ENCODE data around the gene PNKD.

PNKD gene

DNA sequence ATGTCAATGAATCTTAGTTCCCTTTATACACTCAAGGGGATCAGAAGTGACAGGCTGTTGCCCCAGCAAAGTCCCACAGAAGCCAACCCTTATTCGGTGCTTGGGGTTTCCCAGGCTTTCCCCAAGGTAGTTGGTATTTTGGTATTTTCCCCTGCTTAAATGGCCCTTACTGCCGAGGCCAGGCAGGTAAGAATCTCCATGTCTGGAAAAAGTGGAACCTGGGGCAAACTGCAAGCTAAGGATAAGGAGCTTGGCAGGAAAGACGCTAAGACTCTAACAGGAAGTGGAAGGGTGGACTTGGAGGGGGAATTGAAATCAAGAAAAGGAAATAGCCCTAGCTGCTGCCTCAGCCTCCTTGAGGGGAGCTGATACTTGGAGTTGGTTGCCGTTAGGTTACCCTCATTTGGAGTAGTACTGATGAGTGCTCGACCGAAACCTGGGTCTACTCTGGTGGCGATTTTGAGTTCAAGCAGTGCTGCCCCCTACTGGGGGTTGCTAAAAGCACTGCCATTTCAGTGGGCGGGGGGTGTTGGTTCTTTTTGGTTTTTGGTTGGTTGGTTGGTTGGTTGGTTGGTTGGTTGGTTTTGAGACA is 12.8 kb upstream of the PNKD start:
- no peak for DNase-seq (ENCODE audit: low spot score)

DNA sequence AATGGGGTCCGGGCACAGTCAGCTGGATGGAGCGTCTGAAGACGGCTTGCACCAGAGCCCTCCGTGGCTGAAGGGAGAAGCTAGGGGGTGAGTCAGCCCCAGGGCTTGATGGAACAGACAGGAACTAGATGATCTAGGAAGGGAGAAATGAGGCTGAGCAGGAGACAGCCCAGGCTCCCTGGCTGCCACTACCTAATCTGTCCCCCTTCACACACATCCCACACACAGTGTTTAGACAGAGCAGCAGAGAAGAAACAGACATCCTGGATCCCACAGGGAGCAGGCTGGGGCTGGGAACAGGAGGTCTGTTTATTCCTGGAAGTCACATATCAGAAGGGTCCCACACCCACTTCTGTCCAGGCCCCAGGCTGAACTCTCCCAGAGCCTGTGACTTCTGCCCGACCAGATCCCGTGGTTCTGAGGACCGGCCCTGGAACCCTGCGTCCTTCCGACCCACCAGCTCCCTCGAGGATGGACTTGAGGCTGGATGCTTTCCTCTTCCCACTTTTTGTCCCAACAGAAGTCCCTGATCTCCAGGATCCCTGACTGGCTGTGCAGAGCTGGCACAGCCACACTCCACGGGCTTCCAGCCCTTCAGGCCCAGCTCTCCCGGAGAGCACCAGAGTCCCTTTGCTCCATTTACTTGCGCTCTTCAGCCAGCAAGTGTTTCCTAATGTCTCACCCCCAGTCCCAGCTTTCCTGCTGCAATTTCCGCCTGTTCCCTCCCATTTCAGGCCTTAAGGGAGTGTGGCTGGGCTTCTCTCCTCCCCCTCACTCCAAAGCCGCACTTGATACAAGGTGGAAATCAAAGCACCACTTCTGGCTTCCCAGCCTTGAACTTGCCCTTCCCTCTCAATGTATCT is 11.0 kb upstream of the PNKD start:
- no peak for DNase-seq (ENCODE audit: low spot score)

DNA sequence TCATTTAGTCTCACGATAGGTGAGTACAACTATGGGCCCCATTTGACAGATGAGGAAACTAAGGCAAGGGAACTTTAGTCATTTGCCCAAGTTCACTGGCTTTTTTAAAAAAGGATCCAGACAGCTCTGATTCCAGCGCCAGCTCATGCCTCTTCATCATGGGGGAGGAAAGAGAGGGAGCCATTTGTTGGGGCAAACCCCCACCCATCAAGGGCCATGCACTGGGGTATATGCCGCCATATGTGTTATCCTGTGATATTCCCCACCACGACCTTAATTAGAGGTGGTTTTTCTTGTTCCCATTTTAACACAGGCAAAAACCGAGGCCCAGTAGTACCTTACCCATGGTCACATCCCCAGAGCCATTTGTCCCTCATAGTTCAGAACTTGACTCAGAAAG is 10.2 kb upstream of the PNKD start:
- DNase-seq (ENCODE audit: low spot score) = no peak

DNA sequence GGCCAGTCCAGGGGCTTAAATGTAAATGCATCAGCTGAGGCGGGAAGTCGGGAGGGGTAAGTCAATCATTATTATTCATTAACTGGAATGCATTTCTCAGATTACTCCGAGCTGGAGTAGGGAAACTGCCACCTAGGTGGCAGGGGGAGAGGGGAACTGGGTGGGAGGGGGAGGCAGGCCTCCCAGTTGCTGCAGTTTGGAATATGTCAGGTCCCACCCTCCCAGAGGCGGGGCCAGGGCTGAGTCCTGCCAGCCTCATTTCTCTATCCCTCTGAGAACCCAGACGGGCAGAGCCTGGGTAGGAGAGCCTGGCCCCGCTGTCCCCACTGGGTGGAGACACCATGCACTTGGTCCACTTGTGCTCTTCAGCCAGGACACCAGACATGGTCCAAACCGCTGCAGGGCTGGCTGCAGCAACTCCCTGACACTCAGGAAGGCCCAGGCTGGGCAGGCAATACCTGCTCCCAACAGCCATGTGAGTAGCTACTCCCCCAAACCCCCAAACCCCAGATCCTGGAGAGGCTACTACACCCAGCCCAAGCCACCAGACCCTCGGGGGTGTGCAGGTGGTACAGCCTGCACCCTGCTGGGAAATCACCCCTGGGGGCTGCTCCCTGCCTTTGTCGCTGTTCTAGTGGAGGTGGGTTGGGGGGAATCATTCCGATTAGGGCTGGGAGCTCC is 9.4 kb upstream of the PNKD start, which contains the start of gene GPBAR1:
Gene GPBAR1 (plus strand): TSS at position 274 of the 681 bp plus-strand sequence. CDS start 1,710 bp downstream, outside the sequence.
- DNase-seq (ENCODE audit: low spot score) = no peak

DNA sequence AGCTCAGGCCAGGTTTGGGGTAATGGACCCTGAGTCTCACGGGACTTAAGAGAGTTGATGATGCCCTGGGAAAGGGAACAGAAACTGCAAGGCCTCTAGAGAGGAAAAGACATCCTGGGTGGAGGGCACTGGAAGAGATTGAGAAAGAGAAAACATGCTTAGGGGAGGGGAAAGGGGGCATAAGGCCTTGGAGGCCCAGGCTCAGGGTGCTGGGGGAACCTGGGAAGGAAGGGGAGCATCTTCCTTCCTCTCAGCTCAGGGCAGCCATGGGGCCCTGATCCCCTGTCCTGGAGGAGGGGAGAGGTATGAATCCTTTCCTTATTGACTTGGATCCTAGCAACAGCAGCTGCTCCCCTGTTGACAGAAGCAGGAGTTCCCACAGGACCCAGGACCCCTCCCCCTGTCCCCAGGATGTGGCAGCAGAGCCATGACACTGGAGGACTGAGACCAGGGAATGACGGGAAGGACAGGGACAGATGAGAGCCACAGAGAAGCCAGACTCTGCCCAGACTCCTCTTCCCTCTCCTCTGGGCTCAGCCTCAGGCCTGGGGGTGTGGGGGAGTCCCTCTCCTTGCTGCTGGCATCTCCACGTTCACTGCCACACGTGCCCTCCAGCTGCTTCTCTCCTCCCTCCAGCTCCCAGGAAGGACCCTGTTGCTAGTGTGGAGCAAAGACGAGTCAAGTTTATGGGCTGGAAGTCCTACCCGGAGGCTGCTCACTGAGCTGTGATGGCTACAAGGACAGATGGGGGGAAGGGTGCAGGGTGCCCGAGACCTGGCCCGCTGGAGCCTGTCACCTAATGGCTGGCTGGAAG is 8.7 kb upstream of the PNKD start:
- DNase-seq (ENCODE audit: low spot score) = no peak

DNA sequence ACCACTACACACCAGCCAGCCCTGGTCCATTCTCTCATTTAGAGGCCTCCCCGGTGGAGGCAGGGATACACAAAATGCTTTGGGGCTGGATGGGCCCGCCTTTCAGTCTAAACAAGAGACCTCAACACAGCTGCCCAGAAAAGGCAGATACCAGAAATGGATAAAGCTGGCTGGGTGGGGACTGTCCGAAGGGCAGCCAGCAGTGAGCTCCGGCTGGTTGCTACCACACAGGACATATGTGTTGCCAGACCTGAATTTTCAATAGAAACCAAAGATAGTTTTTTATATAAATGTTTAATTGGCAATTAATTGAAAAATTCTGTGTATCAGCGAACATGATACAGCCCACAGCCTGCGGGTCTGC is 8.1 kb upstream of the PNKD start:
- DNase-seq (ENCODE audit: low spot score) = no peak

DNA sequence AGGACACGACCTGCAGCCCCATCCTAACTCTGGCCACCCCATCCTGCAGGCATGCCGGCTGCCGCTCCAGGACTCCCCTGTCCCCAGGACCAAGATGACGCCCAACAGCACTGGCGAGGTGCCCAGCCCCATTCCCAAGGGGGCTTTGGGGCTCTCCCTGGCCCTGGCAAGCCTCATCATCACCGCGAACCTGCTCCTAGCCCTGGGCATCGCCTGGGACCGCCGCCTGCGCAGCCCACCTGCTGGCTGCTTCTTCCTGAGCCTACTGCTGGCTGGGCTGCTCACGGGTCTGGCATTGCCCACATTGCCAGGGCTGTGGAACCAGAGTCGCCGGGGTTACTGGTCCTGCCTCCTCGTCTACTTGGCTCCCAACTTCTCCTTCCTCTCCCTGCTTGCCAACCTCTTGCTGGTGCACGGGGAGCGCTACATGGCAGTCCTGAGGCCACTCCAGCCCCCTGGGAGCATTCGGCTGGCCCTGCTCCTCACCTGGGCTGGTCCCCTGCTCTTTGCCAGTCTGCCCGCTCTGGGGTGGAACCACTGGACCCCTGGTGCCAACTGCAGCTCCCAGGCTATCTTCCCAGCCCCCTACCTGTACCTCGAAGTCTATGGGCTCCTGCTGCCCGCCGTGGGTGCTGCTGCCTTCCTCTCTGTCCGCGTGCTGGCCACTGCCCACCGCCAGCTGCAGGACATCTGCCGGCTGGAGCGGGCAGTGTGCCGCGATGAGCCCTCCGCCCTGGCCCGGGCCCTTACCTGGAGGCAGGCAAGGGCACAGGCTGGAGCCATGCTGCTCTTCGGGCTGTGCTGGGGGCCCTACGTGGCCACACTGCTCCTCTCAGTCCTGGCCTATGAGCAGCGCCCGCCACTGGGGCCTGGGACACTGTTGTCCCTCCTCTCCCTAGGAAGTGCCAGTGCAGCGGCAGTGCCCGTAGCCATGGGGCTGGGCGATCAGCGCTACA is 7.4 kb upstream of the PNKD start:
- no peak for DNase-seq (ENCODE audit: low spot score)

DNA sequence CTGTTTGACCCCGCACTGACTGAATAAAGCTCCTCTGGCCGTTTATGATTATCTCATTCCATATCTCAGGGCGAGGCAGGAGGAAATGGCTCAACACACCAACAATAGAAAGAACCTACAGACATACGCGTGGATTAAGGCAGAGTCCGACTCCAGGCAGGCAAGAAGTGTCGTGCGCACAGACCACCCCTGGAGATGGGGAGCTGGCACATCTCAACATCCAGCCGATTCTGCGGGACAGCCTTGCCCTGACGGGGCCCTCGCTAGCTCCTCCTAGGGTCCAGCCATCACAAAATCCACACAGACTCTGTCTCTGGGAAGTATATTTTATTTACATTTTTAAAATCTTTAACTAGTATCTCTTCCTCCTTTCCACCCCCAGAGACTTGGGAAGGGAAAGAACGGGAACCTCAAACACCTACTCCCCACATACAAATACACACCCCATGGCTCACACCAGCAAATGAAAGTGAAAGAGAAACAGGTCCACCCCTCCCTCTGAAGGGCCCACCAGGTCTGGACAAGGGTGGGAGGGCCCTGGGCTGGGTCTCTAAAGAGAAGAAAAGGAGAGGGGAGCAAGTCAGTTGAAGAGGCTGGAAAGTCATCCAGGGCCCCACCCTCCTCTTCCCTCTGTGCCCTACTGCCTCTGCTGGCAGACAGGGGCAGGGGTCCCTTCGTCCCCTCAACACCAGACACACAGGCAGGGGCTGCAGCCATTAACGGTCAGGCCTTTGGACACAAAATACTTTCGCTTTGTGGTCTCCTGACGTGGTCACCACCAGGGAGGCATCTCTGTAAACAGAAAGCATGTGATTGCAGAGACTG is 6.3 kb upstream of the PNKD start:
- no peak for DNase-seq (ENCODE audit: low spot score)

DNA sequence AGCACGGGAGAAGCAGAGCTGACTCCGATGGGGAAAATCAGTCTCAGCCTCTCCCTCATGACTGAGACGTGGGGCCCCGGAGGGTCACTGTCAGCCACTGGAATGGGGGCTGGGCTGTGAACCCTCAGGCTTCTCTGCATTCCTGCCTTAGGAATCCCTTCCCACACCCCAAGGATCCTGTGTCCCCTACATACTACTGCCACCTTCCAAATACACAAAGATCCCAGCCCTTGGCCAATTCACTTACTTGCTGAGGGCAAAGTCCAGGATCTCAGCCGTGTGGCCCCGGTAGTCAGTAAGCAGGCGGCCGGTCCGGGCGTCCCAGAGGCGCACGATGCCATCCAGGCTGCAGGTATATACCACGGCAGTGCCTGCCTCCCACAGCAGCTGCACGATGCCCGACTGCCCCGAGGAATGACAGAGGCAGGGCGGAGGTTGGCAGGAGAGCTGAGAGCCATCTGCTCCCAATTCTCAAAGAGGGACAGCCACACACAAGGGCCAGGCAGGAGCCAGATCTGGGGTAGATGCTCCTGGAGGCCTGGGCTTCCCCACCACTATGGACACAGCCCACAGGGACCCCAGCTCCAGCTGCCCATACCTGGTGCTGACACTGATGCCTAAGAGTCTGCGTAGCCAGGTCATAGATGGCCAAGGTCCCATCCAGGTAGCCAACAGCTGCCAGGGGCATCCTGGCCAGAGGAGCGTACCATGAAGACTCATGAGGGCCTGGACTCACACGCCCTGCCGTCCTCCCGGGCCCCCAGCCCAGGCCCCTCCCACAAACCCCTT is 5.4 kb upstream of the PNKD start:
- DNase-seq (ENCODE audit: low spot score) = no peak

DNA sequence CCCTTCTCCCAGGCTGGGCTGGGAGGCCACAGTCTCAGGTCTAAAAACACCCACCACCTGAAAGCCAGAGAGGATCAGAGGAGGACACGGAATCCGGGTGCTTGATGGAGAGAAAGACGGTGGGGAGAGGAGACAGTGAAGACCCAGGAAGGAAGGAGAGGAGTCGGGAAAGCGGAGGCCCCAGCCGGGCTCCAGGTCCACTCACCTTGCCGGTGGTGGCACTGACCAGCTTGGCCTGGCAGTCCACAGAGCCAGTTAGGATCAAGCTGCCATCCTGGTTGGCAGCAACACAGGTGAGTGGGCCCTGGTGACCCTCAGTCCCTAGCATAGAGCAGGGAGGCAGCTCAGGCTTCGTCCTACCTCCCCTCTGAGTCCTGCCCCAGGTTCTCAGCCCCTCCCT is 4.7 kb upstream of the PNKD start:
- no peak for DNase-seq (ENCODE audit: low spot score)

DNA sequence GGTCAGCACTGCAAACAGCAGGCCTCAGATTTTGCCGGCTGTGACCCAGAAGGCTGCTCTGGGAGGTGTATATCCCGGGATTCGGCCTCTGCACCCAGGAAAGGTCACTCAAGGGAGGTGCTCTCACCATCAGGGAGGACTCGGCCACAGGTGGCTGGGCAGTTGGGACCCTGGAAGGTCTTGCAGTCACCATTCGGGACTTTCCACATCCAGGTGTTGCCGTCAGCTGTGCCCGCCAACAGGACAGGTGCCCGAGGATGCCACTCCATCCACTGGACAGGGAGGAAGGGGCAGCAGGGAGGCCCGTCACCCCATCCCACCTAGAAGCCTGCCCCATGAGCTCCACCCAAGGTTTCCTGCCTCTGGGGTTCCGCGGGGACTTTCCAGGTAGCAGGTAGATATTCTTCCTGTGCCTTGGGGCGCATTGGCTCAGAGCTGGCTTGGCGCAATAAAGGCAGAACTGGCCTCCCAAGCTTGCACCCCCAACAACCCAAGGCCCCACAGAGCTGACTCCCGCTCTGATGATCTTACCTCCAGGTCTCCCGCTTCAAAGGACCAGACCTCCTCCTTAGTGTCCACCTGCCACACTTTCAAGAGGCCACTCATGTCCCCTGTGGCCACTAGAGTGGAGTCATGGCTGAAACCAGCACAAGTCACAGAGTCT is 3.9 kb upstream of the PNKD start:
- no peak for DNase-seq (ENCODE audit: low spot score)

DNA sequence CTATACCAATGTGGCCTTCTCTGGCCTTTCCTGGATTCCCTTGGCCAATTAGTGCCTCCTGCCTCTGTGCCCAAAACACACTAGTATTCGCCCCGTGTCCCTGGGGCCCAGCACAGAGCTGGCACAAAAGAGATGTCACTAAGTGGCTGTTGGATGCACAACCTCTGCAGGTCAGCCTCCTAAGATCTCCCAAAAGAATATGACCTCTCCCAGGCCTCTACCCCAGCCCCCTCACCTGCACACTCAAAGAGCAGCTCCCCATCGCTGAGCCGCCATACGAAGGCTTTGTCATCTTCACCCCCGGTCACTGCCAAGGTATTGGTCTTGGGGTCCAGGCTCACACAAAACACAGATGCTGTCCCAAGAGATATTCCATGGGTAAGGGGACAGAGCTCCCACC is 3.1 kb upstream of the PNKD start:
- no peak for DNase-seq (ENCODE audit: low spot score)

DNA sequence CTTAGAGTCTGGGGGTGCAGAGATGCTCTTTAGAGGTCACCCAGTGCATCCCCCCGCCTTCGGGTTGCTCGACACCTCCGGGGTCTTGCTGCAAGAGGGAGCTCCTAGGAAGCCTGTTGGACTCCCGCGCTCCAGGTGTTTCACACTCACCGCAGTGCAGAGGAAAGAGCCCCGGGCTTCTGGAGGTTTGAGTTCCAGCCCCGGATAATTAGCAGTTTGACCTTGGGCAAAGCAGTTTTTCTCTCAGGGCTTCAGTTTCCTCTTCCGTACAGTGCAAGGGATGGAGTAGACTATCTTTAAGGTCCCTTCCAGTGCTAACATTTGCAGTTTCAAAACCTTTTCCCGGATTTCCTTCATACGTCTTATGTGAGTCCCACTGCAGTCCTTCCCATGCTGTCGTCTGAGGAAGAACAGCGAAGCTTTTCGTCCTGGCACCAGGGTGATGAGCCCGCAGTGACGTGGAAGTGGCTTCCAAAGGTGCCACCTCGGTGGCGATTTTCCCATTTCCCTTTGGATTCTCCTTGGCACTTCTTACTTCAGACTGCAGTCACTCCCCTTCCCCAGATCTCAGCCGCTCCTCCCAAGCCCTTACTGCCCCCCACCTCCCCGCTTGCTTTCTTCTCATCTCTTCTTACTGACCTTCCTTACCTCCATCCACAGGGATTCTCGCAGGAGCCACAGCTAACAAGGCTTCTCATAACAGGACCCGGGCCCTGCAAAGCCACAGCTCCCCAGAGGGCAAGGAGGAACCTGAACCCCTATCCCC is 585 bp downstream of the PNKD start:
- DNase-seq (ENCODE audit: low spot score) = no peak

DNA sequence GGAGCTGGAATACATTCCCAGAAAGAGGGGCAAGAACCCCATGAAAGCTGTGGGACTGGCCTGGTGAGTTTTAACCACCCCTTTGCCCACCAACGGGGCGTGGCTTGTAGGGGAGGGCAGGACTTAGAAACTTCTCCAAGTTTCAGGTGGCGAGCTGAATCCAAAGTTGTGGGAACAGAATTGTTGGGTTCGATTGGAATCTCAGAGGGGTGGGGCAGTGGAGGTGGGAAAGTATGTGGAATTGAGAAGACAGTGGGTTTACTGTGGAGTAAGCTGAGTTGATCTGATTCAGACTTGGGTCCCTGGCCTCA is 1.1 kb downstream of the PNKD start:
- DNase-seq (ENCODE audit: low spot score) = no peak

DNA sequence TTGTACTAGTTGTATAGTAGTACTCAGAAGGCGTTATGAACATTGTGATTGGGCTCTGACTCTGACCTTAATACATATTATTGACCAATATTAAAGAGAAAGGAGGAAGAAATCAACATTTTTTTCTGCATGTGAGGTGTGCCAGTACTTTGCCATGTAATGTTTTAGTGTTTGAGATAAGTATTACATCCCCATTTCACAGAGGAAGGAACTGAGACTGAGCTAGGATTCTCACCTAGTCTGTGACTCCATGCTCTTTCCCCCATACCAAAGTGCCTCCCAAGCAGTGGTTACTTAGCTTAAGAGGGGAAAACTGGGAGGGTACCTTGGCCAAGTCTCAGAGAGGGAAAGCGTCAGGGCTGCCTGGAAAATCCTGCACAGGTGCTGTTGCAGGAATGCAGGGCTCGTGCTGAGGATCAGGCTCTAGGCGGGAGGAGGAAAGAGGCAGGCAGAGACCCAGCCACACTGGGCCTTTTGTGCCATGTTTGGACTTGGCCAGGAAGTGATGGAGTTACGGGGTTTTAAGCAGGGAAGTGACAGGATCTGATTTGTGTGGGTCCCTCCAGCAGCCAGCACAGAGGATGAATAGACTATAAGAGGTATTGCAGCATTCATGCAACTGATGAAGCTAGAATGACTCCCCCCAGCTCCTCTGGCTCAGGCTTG is 1.7 kb downstream of the PNKD start:
- DNase-seq (ENCODE audit: low spot score) = no peak

DNA sequence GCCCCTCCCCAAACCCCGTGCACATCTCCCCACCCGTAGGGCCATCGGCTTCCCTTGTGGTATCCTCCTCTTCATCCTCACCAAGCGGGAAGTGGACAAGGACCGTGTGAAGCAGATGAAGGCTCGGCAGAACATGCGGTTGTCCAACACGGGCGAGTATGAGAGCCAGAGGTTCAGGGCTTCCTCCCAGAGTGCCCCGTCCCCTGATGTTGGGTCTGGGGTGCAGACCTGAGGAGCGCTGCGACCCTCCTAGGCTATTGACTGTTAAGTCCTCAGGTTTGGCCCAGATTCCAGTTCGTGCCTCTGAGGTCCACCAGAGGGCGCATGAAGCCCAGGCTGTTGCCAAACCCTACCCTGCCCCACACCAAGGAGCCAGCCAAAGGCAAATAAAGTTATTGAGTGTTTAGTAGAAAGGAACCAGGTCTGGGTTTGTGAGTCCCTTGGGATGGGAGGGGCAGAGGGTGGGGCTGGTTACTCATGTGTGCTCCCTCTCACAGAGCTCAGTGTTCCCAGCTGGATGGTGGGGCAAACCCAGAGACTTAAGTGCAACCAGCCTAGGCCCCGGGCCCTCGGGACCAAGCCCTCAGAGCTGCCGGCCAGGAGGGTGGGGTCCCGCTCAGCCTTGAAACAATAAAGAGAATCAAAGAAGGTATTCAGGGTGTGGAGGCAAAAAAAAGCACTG is 2.4 kb downstream of the PNKD start:
- peak; percentile 88 for DNase-seq (ENCODE audit: low spot score)
